Bronchial epithelial cell (primary cell): Measurements from ENCODE around the gene GNG11. TPM values are rescaled to one million over a fixed set of nuclear protein-coding genes. Genes with fewer than 3 reads are reported as not detected.
A peak's percentile ranks its signal among the peaks of the same experiment; 100 is the strongest.
"Not testable (repeated sequence)": the region's sequence is repeated elsewhere in the genome, so short reads cannot be mapped to it uniquely, and the experiment has no call there.

Experiments used
- DNase-seq: peaks from one replicate; pipeline ENCODE4 v3.0.0-alpha.2; 2010; ENCODE audit warnings: low read depth
- FAIRE-seq: peaks from 2 replicates; lab custom pipeline; 2011; peaks lifted over from hg19 to GRCh38; lab: Jason Lieb, UNC
- H3K27me3 ChIP-seq: 2 replicates; pipeline ENCODE4 v1.5.1; 2011; ENCODE audit warnings: low read length; ENCODE audit not compliant: control insufficient read depth, insufficient read depth
- H3K36me3 ChIP-seq: 2 replicates; pipeline ENCODE4 v1.5.1; 2011; ENCODE audit warnings: low read length; ENCODE audit not compliant: control insufficient read depth, insufficient read depth
- H3K4me3 ChIP-seq: 2 replicates; pipeline ENCODE4 v1.5.1; 2011; ENCODE audit warnings: mild to moderate bottlenecking, low read depth, low read length, control low read depth
- total RNA-seq: library from RNA; depleted of rRNA; stranded (reverse); fragments of >200 nt; gene quantifications from 2 replicates; pipeline ENCODE4 v1.2.1, GENCODE V29; 2014
- TF ChIP-seq, protein P1 (sequence below): IDR thresholded peaks from 2 replicates; pipeline ENCODE4 v1.5.1; 2011; ENCODE audit warnings: mild to moderate bottlenecking, moderate library complexity, low read length, control low read depth, inconsistent platforms; ENCODE audit not compliant: insufficient read depth, severe bottlenecking

Gene GNG11
- total RNA-seq, 1 donor from 2014 or later, result 0.26 TPM

DNA sequence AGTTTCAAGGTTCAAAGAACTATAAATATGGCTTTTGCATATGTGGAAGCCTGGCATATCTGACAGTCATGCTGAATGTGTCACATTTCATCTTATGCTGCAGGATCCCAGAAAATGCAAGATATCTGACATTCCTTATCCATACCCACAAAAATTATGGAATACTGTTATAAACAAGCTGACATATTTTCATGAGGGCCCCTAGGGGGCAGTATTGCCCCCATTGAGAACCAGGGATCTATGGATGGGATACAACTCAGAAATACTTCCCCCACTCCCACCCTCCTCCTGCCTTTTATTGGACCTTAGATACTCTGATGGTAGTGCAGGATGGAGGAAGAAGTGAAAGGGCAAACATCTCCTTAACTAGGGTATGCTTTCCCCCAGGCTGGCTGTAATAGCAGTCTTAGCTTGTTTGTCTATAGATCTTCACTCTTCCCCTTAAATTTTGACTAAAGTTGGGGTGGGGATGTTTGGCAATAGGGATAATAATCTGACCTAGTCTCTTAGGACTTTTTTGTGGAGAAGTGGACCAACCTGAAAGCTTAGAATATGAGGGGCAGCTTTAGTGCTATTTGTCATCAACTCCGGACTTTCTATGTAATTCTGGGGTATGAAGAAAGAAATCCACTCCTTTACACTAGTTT is 18.6 kb upstream of the GNG11 start:
- Histone ChIP-seq H3K36me3 (no peaks in the 10 kb centered on the region), H3K4me3 (no peak overlapping the region), H3K27me3 (no peaks in the 10 kb centered on the region)
- TF ChIP-seq, protein P1, sequence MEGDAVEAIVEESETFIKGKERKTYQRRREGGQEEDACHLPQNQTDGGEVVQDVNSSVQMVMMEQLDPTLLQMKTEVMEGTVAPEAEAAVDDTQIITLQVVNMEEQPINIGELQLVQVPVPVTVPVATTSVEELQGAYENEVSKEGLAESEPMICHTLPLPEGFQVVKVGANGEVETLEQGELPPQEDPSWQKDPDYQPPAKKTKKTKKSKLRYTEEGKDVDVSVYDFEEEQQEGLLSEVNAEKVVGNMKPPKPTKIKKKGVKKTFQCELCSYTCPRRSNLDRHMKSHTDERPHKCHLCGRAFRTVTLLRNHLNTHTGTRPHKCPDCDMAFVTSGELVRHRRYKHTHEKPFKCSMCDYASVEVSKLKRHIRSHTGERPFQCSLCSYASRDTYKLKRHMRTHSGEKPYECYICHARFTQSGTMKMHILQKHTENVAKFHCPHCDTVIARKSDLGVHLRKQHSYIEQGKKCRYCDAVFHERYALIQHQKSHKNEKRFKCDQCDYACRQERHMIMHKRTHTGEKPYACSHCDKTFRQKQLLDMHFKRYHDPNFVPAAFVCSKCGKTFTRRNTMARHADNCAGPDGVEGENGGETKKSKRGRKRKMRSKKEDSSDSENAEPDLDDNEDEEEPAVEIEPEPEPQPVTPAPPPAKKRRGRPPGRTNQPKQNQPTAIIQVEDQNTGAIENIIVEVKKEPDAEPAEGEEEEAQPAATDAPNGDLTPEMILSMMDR, result peak; percentile 69
- peak; percentile 50 for DNase-seq
- FAIRE-seq, result no peak

DNA sequence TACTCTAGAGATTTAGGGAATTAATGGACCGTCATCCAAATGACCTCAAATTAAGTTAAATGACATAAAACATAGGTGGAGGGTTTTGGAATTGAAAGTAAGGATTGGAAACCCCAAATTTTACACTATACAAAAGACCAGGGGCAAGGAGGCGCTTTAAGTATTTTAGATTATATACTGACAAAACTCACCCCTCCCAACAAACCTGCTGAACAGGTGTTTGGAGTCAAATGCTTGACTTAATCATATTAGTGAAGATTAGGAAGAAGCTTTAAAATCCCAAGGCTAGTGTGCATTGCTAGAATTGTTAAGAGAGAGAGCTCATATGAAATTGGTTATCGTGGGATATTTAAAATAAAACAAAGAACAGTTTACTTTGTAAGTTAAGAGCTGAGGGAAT is 15.3 kb upstream of the GNG11 start, which contains the start of gene GNGT1:
Gene GNGT1, plus strand, starts transcription at position 301 of the 400 bp plus-strand sequence. CDS start 180 bp downstream, outside the sequence.
- no peaks in the 10 kb centered on the region for H3K36me3 ChIP-seq
- no peaks in the 10 kb centered on the region for H3K27me3 ChIP-seq
- TF ChIP-seq, protein P1, result no peak
- DNase-seq (no peak), FAIRE-seq (no peak)
- H3K4me3 ChIP-seq, result no peak within 1 kb of the TSS

DNA sequence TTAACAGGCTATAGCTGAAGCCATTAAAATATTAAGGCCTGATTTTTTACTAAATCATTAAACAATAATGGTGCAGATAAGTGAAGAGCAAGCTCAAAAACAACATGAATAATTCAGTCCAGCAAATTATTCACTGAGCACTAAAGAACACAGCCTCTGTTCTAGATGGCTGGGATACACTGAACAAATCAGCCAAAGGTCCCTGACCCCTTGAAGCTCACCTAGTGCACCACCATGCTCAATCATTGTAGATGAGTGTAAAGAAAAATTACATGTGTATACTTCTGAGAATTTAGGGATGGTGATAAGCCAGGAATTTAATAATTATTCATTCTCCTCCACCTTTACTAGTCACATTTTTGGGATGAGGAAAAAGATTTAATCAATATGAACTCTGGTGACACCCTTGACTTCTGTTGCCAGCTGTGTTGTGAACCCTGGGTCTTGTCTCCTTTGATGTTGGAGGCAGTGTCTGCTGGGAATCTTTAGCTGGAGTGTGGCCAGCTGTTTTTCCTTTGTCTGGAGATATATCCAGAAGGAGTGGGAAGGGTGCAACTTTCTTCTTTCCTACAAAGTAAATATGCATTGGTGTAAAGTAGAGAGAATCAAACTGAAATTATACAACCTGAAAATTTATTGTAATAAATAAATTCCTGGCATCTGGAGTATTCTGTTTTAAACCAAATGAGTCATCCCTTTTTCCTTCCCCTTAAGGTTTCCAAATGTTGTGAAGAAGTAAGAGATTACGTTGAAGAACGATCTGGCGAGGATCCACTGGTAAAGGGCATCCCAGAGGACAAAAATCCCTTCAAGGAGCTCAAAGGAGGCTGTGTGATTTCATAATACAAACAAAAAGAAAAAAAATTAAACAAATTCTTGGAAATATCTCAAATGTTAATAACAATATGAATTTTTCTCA is 11.2 kb upstream of the GNG11 start:
- FAIRE-seq, result no peak
- H3K36me3 ChIP-seq, result no peaks in the 10 kb centered on the region

DNA sequence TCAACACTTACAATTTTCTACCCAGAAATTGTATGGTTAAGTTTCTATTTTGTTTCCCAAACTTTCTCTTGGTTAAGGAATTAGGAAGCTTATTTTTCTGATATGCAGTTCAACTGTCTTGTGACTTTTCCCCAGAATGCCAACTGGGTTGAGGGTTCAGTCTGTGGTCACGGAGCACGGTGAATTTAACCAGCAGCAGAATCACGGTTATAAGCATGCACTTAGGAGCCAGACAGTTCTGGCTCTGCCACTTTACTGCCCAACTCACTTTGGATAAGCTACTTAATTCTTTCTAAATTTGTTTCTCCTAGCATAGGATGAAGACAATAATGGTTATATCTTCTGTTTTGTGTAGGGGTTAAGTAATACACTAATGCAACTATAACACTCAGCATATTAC is 10.3 kb upstream of the GNG11 start:
- H3K36me3 ChIP-seq, H3K27me3 ChIP-seq, H3K4me3 ChIP-seq, FAIRE-seq, DNase-seq: not testable (repeated sequence)

More for the DNA sequence above, 11.2 kb upstream of the GNG11 start:
- no peak overlapping the region for H3K4me3 ChIP-seq
- no peaks in the 10 kb centered on the region for H3K27me3 ChIP-seq
- TF ChIP-seq, protein P1, result no peak
- peak; percentile 12 for DNase-seq

DNA sequence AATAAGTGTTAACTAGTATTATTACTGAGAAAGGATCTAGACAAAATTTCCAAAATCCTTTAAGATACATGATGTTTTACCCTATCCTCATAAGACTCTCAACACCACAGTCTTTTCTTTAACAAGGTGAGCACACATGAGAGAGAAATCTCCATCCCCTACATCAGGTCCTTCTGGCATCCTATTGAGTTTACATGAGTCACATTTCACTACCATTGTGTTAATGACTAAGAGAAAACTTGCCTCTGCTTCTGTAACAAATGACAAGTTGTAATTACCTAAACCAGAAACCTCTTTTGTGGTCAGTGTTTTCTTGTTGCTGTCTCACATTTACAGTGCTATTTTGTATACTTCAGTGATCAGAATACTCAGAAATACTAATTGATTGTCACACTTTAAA is 9.9 kb upstream of the GNG11 start:
- H3K4me3 ChIP-seq, FAIRE-seq, H3K36me3 ChIP-seq, H3K27me3 ChIP-seq: not testable (repeated sequence)
- peak; percentile 58 for DNase-seq

DNA sequence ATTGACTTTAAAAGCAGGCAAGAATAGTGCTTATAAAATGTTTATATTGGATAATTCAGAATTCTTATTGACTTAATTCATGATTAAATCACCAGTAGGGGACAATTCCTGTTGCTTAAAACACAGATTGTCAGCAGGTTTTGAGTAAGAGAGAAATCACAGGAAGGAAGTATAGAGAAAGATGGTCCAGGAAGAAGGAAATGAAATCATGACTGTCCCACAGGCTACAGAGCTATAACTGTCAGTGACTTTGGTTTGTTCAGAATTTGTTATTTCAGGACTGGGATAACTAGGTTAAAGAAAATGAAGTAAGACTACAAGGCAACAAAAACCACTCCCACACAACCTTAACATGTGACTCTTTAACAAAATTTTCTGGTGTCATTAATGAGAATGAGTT is 8.3 kb upstream of the GNG11 start:
- FAIRE-seq, result no peak
- DNase-seq, result no peak
- TF ChIP-seq, protein P1, result no peak
- H3K4me3 ChIP-seq, result no peak overlapping the region
- no peaks in the 10 kb centered on the region for H3K36me3 ChIP-seq
- no peaks in the 10 kb centered on the region for H3K27me3 ChIP-seq
